HG03060 (cell line): ENCODE measurements around the gene SLC15A1.
A peak's percentile ranks its signal among the peaks of the same experiment; 100 is the strongest.
"Not testable (repeated sequence)": the region's sequence is repeated elsewhere in the genome, so short reads cannot be mapped to it uniquely, and the experiment has no call there.

Experiments used
- ATAC-seq: cut with Tn5 transposase; IDR thresholded peaks from one replicate; pipeline ENCODE4 v1.9.1; 2021; ENCODE audit warnings: low read depth, moderate number of reproducible peaks; ENCODE audit not compliant: unreplicated experiment

SLC15A1 gene

GRCh38 chr13:98664924-98665637 is 87.4 kb downstream of the SLC15A1 start:
- ATAC-seq, result no peak

- ATAC-seq, result no peak
Measured at GRCh38 chr13:98664510-98664909, 88.0 kb downstream of the SLC15A1 start.

- ATAC-seq, result no peak
Measured at GRCh38 chr13:98664047-98664446, 88.4 kb downstream of the SLC15A1 start.

- no peak for ATAC-seq
Measured at GRCh38 chr13:98658131-98658530, 94.3 kb downstream of the SLC15A1 start.

GRCh38 chr13:98657506-98658085 is 94.9 kb downstream of the SLC15A1 start:
- no peak for ATAC-seq

- ATAC-seq, result no peak
Measured at GRCh38 chr13:98656223-98656622, 96.2 kb downstream of the SLC15A1 start.

- peak; percentile 84 for ATAC-seq
Measured at GRCh38 chr13:98653463-98653985, 98.9 kb downstream of the SLC15A1 start.

- no peak for ATAC-seq
Measured at GRCh38 chr13:98652721-98653462, 99.6 kb downstream of the SLC15A1 start.

GRCh38 chr13:98652276-98652675 is 100.2 kb downstream of the SLC15A1 start:
- ATAC-seq, result no peak

- no peak for ATAC-seq
Measured at GRCh38 chr13:98651744-98652143, 100.7 kb downstream of the SLC15A1 start.

- ATAC-seq, result no peak
Measured at GRCh38 chr13:98650396-98651107, 101.9 kb downstream of the SLC15A1 start.

GRCh38 chr13:98649861-98650260 is 102.6 kb downstream of the SLC15A1 start:
- ATAC-seq, result no peak

- ATAC-seq, result no peak
Measured at GRCh38 chr13:98648686-98649085, 103.8 kb downstream of the SLC15A1 start.

- ATAC-seq, result no peak
Measured at GRCh38 chr13:98648141-98648540, 104.3 kb downstream of the SLC15A1 start.

GRCh38 chr13:98647121-98647520 is 105.4 kb downstream of the SLC15A1 start:
- ATAC-seq, result no peak

GRCh38 chr13:98643479-98643878 is 109.0 kb downstream of the SLC15A1 start:
- ATAC-seq, result no peak

GRCh38 chr13:98641075-98641474 is 111.4 kb downstream of the SLC15A1 start:
- ATAC-seq, result no peak

GRCh38 chr13:98639785-98640184 is 112.7 kb downstream of the SLC15A1 start:
- ATAC-seq, result not testable (repeated sequence)

GRCh38 chr13:98638352-98638751 is 114.1 kb downstream of the SLC15A1 start:
- ATAC-seq, result not testable (repeated sequence)
